A673 (cell line): ENCODE results near the gene SULT1A2.

Experiments
- EZH2 ChIP-seq: fragments of 200-600 bp; sonication (generic); IDR thresholded peaks from 2 replicates; pipeline ENCODE4 v1.6.1; 2017; ENCODE audit warnings: borderline replicate concordance, low read depth, mild to moderate bottlenecking, mixed read lengths, antibody characterized with exemption, low read length; ENCODE audit not compliant: poor library complexity, severe bottlenecking
- TF ChIP-seq, protein P1 (sequence below): fragments of 300-800, 200-600 bp; sonication (generic); conservative IDR thresholded peaks from 2 replicates; pipeline ENCODE4 v1.5.1; 2017; ENCODE audit warnings: low read depth, mild to moderate bottlenecking, antibody characterized with exemption, low read length, moderate library complexity, mixed read lengths

DNA sequence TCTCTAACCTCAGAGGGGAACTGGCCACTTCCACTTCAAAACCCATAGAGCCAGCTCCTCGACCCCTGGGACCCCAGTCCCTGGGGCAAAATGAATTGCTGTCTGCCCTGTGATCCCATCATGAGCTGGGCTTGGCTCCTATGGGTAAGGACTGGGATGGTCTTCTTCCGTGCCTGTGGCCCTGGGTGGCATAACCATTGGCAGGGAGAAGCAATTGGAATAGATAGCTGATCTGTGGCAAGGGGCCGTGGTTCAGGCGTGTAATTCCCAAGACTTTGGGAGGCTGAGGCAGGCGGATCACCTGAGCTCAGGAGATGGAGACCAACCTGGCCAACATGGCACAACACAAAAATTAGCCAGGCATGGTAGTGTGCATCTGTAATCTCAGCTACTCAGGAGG is 4.3 kb downstream of the SULT1A2 start:
- TF ChIP-seq, protein P1, sequence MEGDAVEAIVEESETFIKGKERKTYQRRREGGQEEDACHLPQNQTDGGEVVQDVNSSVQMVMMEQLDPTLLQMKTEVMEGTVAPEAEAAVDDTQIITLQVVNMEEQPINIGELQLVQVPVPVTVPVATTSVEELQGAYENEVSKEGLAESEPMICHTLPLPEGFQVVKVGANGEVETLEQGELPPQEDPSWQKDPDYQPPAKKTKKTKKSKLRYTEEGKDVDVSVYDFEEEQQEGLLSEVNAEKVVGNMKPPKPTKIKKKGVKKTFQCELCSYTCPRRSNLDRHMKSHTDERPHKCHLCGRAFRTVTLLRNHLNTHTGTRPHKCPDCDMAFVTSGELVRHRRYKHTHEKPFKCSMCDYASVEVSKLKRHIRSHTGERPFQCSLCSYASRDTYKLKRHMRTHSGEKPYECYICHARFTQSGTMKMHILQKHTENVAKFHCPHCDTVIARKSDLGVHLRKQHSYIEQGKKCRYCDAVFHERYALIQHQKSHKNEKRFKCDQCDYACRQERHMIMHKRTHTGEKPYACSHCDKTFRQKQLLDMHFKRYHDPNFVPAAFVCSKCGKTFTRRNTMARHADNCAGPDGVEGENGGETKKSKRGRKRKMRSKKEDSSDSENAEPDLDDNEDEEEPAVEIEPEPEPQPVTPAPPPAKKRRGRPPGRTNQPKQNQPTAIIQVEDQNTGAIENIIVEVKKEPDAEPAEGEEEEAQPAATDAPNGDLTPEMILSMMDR, result no peak
- no peak for TF ChIP-seq EZH2
